ENCODE measurements around the gene RPP40.
"Not testable (repeated sequence)": the region's sequence is repeated elsewhere in the genome, so short reads cannot be mapped to it uniquely, and the experiment has no call there.

RPP40 gene

DNA sequence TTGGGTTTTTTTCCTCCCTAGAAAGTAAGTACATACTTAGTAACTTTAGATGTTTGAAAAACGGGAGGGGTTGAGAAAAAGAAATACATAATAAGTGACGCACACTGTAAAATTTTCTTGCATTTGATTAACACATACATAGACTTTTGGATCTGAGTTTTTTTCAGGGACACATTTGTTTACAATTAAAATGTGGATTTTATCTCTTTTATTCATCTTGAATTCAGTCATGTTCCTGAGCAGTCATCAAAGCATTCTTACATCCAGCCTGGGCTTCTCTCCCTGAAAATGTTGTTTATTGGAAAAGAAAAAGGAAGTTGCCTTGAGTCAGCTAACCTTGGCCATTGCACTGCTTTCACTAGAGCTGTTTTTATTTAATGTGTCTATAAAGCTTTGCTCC, 8.7 kb upstream of the RPP40 start:
- DNase-seq, result no peak

DNA sequence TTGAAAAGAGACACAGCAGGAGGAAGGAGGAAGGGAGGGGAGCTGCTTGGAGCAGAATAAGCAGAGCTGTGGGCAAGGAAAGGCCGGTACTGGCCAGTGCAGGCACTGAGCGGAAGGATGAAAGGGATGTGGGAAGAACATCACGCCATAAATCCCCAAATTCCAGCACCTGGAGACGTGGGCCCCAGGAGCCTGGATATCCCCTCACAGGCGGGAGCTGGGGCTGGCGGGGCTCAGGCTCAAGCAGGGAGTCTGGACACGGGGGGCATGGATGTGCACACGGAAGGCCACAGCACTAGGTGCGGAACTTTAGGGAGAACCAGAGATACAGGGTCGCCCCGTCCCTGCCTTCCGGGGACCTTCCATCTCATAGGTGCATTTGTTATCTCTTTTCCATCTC, 7.5 kb upstream of the RPP40 start:
- DNase-seq, result no peak

DNA sequence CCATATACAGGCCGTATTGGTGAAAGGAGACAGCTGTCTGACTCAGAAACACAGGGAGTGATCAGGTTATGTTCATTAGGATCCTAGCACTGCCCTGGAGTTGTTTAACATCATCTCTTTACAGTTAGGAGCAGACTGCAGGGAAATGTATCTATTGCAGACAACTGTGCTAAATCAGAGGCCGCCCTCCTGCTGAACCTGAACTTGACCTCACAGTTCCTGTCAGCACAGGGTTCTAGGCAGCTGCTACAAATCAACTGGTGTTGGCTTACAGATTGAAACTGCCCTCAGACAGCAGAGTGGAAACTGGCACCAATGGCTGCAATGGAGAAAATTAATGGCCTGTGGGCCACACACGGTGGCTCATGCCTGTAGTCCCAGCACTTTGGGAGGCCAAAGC, 3.7 kb upstream of the RPP40 start:
- DNase-seq, result no peak

DNA sequence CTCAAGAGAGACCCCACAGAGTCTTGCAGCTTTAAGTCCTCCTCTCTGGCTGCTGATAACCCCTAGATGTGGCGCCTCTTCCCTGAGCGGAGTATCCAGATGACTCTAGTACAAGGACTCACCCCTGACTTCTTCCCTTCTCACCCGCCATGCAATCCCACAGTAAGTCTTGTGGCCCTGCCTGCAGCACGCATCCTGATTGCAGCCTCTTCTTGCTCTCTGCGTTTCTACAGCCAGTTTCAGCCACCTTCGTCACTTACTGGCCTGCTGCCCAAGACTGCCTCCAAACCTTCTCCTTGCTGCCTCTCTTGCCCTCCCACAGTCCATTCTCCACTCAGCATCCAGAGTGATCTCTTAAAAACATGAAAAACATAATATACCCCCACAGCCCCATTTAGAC, 2.4 kb upstream of the RPP40 start:
- DNase-seq, result no peak

DNA sequence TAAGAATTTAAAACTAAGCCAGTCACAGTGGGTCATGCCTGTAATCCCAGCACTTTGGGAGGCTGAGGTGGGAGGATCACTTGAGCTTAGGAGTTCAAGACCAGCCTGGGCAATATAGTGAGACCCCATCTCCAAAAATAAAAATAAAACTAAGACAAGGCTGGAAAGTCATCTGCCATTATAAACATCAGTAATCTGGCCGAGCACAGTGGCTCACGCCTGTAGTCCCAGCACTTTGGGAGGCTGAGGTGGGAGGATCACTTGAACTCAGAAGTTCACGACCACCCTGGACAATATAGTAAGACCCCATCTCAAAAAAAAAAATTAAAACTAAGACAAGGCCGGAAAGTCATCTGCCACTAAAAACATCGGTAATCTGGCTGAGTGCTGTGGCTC, 1.2 kb upstream of the RPP40 start:
- DNase-seq, result not testable (repeated sequence)

DNA sequence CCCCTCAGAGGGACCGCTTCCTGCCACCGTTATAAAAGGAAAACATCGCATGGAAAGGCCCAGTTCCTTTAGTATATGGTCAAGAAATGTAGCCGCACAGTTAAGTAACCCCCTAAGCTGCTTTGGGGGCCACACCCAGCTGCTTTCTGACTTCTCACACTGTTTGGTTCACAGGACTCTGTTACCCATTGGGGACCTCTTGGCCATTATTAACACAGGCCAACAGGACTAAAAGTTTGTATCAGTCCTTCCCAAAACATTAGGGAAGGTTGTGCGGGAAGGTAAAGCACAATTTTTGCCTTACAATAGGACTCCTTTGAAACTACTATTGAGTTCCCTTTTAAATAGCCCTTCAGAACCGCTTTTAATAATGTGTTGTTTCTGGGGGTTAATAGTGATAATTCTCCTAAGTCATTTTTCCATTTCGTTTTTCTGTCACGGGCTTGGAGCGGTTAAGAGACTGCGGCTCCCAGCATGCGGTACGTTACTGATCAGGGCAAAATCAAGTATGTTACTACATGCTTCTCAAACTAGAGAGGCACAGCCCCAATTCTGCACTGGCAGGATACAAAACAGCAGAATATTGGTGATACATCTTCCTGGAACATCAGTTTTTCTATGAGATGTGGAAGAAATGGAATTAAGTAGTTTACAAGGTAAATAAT, 668 bp upstream of the RPP40 start:
- DNase-seq, result no peak

DNA sequence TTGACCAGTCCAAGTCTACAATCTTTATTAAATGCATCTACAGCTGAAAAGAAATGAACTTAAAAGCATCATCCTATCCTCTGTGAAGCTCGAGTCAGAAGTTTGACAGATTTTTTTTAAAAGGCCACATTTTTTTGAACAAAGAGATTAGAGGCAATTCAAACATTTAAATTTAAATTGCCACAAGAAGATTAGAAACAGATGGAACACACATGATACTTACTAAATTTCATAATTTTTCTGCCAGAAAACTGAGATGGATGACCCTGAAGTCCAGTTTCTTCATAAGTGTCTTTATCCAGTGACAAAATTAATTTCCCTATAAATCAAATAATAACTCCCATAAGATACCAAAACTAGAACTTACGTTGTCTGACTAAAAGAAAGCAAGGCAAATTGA, 4.3 kb downstream of the RPP40 start:
- no peak for DNase-seq

DNA sequence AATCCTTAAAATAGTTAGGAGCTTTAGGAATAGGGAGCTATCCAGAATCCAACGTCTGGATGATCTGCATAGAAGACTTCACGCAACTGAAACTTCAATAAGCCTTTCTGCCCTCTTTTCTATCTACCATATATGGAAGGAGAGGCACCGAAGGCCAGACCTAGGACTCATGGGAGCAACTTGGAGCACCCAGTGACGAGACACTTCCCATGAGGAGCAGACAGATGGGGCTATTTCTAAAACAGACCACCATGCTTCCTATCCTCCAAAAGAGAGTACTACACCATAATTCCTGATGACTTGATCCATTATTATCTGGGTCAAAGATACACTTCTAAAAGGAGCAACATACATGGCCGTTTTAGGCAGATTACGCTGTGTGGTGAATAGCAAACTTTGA, 6.0 kb downstream of the RPP40 start:
- no peak for DNase-seq

DNA sequence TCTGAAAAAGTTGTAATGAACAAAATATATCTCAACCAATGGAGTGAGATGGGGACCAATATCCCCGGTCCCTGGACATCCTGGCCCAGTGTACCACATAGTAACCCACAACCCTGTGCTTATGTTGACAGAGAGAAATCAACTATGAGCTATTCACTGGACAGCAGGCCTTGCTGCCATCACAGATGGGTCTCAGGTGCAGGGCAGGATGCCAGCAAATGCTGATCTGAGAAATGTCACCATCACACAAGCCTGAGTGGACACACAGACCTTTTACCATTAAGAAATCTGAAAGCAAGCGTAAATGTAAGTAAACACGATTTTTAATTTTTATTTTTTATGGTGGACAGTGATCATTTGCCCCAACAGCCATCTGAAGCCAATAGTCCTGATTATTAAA, 9.1 kb downstream of the RPP40 start:
- no peak for DNase-seq

DNA sequence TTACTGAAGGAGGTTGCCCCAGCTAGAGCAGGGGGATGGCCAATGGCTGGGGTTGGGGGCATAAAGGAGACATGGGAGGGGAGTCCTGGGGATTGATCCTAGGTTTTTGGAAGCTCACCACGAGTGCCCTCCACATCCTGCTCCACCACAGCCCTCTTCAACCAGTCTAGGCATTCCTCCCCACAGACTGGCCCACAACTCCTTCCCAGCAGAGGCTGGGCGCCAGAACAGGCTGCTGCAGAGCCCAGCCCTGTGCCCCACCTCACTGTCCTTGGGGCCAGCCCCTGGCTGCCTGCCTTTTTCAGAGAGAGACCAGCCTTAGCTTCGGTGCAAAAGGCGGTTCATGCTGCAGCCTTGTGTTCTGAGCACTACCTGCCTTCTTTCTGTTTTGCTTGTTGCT, 16.4 kb downstream of the RPP40 start:
- no peak for DNase-seq

DNA sequence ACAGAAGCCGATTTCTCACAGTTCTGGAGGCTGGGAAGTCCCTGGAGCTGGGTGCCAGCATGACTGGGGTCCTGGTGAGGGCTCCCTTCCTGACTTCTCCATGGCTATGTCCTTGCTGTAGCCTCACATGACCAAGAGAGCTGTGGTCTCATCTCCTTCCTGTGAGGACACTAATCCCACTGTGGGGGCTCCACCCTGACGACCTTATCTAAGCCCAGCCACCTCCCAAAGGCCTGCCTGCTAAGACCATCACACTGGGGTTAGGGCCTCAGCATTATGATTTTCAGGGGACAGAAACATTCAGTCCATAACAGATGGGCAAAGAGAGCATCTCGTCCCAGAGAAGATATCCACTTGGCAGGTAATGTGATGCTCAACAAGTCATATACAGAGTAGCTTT, 16.8 kb downstream of the RPP40 start:
- no peak for DNase-seq

DNA sequence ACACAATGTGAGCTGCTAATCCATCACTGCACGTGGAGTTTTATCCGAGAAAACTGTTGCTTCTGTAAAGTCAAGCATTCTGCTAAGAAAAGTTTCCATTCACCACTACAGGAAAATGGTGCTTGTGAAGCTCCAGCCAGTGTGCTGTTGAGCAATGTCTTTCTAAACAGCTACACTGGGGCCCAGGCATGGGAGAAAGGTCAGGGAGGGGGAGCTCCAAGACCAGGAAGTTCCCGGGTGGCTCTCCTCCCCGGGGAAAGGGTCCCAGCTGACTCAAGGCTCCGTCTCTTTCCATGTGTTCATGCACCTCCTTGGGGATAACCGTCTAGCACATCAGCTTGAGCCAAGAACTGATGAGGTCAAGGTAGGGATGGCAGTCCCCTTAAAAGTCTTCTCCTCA, 20.5 kb downstream of the RPP40 start:
- no peak for DNase-seq

DNA sequence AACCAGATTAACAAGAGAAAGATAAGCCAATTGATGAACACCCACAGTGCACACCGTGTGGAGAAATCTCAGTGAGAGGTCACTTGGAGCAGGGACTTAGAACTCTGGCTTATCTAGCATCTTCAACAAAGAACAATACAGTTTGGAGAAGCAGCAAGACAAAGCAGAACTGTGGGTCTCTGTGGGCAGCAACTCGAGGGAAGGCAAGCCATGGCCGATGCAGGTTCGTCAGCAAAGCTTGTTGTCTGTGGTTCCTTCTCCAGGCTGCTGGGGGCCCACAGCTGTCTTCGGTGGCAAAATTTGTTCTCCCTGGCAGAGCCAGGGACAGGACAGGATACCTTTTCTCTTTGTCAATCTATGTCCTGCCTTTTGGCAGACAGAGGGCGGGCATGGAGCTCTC, 22.1 kb downstream of the RPP40 start:
- no peak for DNase-seq

DNA sequence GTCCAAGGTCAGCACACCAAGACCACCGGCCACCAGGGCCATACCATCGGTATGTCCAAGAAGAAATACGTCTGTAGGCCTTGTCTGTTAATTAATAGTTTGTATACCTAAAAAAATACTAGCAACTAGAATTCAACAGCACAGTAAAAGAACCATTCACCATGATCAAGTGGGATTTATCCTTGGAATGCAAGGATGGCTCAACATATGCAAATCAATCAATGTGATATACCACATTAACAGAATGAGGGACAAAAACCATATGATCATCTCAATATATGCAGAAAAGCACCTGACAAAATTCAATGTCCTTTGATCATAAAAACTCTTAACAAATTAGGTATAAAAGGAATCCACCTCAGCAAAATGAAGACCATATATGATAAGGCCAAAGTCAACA, 24.4 kb downstream of the RPP40 start:
- no peak for DNase-seq

DNA sequence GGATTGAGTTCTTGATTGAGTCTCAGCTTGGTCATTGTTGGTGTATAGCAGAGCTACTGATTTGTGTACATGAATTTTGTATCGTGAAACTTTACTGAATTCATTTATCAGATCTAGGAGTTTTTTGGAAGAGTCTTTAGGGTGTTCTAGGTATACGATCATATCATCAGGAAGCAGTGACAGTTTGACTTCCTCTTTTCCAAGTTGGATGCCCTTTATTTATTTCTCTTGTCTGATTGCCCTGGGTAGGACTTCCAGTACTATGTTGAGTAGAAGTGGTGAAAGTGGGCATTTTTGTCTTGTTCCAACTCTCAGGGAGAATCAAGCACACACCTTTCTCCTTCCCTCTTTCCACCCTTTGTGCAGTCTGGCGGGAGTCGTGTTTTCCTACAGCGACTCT, 26.4 kb downstream of the RPP40 start:
- DNase-seq, result no peak

DNA sequence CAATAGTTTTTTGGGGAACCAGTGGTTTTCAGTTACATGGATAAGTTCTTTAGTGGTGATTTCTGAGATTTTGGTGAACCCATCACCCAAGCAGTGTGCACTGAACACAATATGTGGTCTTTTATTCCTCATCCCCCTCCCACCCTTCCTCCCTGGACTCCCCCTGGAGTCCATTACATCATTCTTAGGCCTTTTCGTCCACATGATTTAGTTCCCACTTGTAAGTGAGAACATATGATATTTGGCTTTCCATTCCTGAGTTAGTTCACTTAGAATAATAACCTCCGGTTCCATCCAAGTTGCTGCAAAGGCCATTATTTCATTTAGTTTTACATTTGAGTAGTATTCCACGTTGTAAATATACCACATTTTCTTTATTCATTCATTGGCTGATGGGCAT, 28.3 kb downstream of the RPP40 start:
- no peak for DNase-seq

DNA sequence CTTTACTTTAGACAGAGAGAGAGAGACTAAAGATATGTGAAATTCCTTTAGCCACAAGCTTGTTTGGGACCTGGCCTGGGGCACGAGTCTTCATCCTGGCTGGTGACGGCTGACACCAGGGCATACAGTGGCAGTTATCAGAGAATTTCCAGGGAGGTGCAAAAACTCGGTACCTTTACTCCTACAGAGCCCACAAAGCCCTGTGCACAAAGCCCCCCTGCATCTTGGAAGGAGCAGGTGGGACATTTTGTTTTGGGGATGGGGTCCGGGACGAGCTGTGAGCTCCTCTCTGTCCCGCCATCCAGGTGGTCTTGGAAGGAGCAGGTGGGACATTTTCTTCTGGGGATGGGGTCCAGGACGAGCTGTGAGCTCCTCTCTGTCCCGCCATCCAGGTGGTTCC, 28.9 kb downstream of the RPP40 start:
- DNase-seq, result no peak

DNA sequence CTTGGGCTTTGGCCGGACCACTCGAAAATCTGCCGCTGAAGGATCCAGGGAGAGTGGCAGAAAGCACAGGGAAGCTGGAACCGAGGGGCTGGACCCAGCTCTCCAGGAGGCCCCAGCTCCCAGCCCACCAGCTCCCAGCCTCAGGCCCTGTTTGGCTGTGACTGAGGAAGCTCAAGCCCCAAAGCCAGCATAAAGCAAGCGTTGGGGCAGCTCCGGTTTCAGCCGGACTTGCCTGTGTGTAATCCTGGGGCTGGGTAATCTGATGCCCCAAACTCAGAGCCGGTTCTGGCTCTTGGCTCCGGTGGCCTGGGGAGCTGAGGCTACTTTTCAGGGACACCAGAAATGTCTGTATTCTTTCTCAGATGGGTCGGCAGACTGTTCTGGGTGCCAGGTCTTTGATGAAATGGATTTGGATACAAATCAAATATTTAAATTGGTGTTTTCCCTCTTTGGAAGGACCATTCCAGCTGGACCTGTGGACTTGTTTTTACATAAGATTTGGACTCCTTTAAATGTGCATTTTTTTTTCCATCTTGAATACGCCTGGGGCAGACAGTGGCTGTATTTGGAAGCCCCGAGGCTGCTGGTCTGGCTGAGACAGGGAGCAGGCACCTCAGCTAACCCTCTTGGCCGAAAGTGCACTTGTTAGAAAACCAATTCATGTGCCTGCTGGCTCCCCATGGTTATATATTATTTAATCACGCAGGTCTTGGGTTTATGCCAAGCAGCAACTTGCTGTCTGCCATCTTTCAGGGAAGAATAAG, 29.7 kb downstream of the RPP40 start:
- DNase-seq, result peak; percentile 66

DNA sequence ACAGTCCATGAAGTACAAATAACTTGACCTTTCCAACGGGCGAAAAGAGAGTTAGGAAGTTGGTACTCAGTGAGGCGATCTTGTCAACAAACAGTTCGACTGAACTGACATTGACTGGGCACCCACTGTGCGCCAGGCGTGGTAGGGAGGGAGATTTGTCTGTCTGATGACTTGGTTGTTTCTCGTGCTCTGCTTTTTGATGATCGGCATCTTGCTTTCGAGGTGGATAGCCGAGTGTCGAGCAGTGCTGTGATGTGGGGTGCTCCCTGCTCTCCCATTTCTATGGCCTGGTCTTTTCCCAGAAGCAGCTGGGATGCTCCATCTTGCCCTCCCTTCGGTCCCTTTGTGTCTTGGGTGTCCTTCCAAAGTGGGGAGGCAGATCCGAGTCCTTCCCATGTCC, 30.4 kb downstream of the RPP40 start:
- no peak for DNase-seq

DNA sequence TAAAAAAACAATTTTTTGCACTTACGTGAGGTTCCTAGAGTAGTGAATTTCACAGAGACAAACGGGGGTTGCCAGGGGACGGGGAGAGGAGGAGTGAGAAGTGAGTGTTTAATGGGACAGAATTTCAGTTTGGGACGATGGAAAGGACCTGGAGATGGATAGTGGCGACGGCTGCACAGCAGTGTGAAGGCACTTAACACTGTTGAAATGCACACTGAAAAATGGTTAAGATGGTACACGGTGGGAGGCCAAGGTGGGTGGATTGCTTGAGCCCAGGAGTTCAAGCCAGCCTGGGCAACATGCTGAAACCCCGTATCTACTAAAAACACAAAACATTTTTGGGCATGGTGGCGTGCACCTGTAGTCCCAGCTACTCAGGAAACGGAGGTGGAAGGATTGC, 31.4 kb downstream of the RPP40 start:
- DNase-seq, result no peak

DNA sequence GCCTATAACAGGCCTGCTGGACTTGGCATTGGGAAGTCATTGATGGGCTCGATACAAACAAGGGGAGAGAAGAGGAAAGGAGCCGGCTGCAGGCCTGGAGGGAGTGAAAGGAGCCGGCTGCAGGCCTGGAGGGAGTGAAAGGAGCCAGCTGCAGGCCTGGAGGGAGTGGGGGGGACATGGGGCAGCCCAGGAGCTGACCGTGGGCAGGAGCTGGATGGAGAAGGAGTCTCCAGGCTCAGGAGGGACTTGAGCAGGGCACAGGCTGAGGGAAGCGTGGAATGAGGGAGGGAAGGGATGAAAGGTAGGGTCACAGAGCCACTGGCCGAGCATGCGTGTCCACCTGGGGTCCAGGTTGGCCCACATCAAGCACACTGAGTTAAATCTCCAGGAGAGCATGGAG, 32.0 kb downstream of the RPP40 start:
- no peak for DNase-seq

DNA sequence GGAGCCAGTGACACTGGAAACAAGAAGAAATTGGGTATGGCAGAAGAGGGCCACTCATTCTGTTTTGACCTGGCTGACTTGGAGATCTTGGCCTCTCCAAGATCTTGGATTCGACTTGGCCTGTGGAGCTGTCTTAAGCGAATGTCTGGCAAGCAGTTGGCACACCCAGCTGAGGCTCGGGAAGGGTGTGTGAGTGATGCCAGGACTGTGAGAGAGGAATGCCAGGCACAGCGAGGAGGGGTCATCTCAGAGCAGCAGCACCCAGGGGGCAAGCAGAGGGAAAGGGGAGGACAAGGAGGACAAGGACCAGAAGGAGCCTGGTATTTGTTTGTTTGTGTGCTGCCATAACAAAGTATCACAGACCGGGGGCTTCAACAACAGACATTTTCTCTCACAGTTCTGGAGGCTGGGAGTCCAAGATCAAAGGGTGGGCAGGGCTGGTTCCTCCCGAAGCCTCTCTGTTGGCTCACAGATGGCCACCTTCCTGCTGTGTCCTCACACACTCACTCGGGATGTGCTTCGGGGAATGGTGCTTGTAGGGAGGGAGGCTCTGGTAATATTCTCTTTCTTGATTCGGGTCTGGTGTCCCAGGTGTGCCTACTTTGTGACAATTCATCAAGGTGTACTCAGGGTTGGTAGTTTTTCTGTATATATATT, 33.0 kb downstream of the RPP40 start:
- no peak for DNase-seq

DNA sequence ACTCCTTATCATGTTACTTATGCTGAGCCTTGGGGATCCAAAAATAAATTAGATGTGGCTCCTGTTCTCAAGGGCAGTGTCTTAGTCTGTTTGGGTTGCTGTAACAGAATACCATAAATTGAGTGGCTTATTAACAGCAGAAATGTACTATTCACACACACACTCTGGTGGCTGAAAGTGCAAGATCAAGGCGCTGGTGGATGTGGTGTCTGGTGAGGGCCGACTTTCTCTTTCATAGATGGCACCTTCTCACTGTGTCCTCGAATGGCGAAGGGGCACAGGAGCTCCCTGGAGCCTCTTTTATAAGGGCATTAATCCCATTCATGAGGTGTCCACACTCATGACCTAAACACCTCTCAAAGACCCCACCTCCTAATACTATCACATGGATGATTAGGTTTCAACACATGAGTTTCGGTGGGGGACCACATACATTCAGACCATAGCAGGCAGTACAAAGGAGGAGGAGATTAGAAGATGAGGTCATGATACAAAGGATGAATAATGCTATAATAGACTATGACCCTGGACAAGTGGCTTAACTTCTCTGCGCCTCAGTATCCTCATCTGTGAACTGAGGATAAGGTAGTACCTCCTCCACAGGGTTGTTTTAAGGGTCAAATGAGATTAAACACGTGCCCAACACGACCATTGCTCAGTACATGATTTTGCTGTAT, 34.1 kb downstream of the RPP40 start:
- DNase-seq, result no peak

All from NCI-H1105 treated with DMSO at 0.1 percent for 48 hours (cell line).